OCI-LY1 (cell line): ENCODE measurements around the gene ELOA2.

Experiments
- CTCF ChIP-seq: fragments of 200-600 bp; sonication (generic), shearing (Covaris generic); IDR thresholded peaks from 2 replicates; pipeline ENCODE4 v1.5.1; 2017; ENCODE audit warnings: mild to moderate bottlenecking, antibody characterized with exemption, low read length, moderate library complexity, mixed read lengths
- EZH2 ChIP-seq: fragments of 200-600 bp; sonication (generic), shearing (Covaris generic); IDR thresholded peaks from 2 replicates; pipeline ENCODE4 v1.8.0; 2017; ENCODE audit warnings: borderline replicate concordance, mixed run types, mild to moderate bottlenecking, antibody characterized with exemption, low read length, moderate library complexity, mixed read lengths

- TF ChIP-seq CTCF, result no peak
- TF ChIP-seq EZH2, result no peak
Measured at GRCh38 chr18:47081578-47081977, 46.2 kb upstream of the ELOA2 start.
